ENCODE measurements around the gene RMDN3.

The RMDN3 gene

GRCh38 chr15:40736575-40736974, 18.5 kb downstream of the RMDN3 start:
- H3K4me3 ChIP-seq (ENCODE audit: low read depth, low read length) = no peak overlapping the region
- DNase-seq (ENCODE audit: low read depth, low spot score) = no peak
- TF ChIP-seq, protein P1, sequence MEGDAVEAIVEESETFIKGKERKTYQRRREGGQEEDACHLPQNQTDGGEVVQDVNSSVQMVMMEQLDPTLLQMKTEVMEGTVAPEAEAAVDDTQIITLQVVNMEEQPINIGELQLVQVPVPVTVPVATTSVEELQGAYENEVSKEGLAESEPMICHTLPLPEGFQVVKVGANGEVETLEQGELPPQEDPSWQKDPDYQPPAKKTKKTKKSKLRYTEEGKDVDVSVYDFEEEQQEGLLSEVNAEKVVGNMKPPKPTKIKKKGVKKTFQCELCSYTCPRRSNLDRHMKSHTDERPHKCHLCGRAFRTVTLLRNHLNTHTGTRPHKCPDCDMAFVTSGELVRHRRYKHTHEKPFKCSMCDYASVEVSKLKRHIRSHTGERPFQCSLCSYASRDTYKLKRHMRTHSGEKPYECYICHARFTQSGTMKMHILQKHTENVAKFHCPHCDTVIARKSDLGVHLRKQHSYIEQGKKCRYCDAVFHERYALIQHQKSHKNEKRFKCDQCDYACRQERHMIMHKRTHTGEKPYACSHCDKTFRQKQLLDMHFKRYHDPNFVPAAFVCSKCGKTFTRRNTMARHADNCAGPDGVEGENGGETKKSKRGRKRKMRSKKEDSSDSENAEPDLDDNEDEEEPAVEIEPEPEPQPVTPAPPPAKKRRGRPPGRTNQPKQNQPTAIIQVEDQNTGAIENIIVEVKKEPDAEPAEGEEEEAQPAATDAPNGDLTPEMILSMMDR (IDR thresholded peaks at IDR 0.05; ENCODE audit: low read depth, low read length) = no peak
- in situ Hi-C loops (cut with HindIII; ENCODE audit: low sequenced_read_pairs) = no loop called here

GRCh38 chr15:40731034-40731433, 24.0 kb downstream of the RMDN3 start:
- TF ChIP-seq, protein P1 (IDR thresholded peaks at IDR 0.05; ENCODE audit: low read depth, low read length) = no peak
- no peak overlapping the region for H3K4me3 ChIP-seq (ENCODE audit: low read depth, low read length)
- in situ Hi-C loops (cut with HindIII; ENCODE audit: low sequenced_read_pairs) = no loop called here
- DNase-seq (ENCODE audit: low read depth, low spot score) = peak; percentile 31

DNA sequence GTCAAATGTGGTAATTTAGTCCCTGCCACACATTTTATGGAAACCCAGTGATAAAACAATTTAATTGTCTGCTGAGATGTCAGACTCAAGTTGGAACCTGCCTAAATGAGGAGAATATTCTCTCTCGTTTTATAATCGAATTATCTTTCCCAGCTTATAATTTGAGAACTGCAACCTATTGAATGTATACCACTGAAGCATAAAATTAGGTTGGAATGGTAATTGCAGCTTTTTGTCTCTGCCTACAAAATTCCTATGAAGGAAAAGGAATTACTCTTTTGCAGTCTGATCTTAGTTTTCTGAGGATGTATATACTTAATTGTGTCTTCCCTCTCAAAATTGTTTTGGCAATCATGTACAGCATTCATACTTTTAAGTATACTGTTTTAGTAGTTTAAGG, 31.1 kb downstream of the RMDN3 start:
- no peak for DNase-seq (ENCODE audit: low read depth, low spot score)

DNA sequence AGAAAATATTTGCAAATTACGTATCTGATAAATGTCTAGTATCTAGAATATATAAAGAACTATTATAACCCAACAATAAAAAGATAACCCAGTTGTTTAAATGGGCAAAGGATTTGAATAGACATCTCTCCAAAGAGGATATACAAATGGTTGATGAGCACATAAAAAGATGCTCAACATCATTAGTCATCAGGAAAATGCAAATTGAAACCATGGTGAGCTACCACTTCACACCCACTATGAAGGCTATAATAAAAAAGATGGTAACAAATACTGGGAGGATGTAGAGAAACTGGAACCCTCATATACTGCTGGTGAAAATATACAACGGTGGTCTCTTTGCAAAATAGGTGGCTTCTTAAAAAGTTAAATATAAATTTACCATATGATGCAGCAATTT, 32.1 kb downstream of the RMDN3 start:
- no peak overlapping the region for H3K4me3 ChIP-seq (ENCODE audit: low read depth, low read length)
- TF ChIP-seq, protein P1 (IDR thresholded peaks at IDR 0.05; ENCODE audit: low read depth, low read length) = no peak
- DNase-seq (ENCODE audit: low read depth, low spot score) = no peak
- in situ Hi-C loops (cut with HindIII; ENCODE audit: low sequenced_read_pairs) = no loop called here

More for the DNA sequence above, 31.1 kb downstream of the RMDN3 start:
- no peak overlapping the region for H3K4me3 ChIP-seq (ENCODE audit: low read depth, low read length)
- in situ Hi-C loops (cut with HindIII; ENCODE audit: low sequenced_read_pairs) = no loop called here
- TF ChIP-seq, protein P1 (IDR thresholded peaks at IDR 0.05; ENCODE audit: low read depth, low read length) = no peak

GRCh38 chr15:40722354-40722753, 32.7 kb downstream of the RMDN3 start:
- H3K4me3 ChIP-seq (ENCODE audit: low read depth, low read length) = no peak overlapping the region
- no peak for DNase-seq (ENCODE audit: low read depth, low spot score)
- in situ Hi-C loops (cut with HindIII; ENCODE audit: low sequenced_read_pairs) = no loop called here
- TF ChIP-seq, protein P1 (IDR thresholded peaks at IDR 0.05; ENCODE audit: low read depth, low read length) = no peak

DNA sequence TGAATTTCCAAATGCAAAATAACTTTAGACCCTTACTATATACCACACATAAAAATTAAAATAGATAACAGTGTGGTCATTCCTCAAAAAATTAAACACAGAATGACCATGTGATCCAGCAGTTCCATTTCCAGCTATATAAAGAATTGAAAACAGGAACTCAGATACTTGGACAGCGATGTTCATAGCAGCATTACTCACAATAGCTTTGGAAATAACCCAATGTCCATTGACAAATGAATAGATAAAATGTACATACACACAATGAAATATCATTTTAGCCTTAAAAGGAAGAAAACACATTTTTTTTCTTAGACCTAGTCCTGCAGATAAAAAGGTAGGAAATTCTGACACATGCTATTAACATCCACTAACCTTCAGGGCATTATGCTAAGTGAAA, 33.4 kb downstream of the RMDN3 start:
- H3K4me3 ChIP-seq (ENCODE audit: low read depth, low read length) = no peak overlapping the region
- in situ Hi-C loops (cut with HindIII; ENCODE audit: low sequenced_read_pairs) = no loop called here
- TF ChIP-seq, protein P1 (IDR thresholded peaks at IDR 0.05; ENCODE audit: low read depth, low read length) = no peak
- DNase-seq (ENCODE audit: low read depth, low spot score) = no peak

DNA sequence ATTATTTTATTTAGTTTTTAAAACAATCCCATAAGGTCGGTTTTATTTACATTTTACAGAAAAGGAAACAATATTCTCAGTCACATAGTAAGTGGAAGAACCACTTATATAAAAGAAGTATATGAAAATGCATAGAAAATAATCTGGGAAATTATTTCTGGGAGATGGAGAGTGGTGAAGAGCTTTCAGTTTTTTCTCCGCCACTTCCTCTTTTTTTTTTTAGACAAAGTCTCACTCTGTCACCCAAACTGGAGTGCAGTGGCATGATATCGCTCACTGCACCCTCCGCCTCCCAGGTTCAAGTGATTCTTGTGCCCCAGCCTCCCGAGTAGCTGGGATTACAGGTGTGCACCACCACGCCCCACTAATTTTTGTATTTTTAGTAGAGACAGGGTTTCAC, 38.9 kb downstream of the RMDN3 start:
- in situ Hi-C loops (cut with HindIII; ENCODE audit: low sequenced_read_pairs) = no loop called here
- DNase-seq (ENCODE audit: low read depth, low spot score) = no peak
- TF ChIP-seq, protein P1 (IDR thresholded peaks at IDR 0.05; ENCODE audit: low read depth, low read length) = no peak
- no peak overlapping the region for H3K4me3 ChIP-seq (ENCODE audit: low read depth, low read length)
